GM19238 (cell line): ENCODE measurements around the gene PIGR.
A peak's percentile ranks its signal among the peaks of the same experiment; 100 is the strongest.

Experiments used
- DNase-seq: peaks from one replicate; pipeline ENCODE4 v3.0.0; 2011; ENCODE audit warnings: low spot score; ENCODE audit not compliant: insufficient read length

Gene PIGR, protein sequence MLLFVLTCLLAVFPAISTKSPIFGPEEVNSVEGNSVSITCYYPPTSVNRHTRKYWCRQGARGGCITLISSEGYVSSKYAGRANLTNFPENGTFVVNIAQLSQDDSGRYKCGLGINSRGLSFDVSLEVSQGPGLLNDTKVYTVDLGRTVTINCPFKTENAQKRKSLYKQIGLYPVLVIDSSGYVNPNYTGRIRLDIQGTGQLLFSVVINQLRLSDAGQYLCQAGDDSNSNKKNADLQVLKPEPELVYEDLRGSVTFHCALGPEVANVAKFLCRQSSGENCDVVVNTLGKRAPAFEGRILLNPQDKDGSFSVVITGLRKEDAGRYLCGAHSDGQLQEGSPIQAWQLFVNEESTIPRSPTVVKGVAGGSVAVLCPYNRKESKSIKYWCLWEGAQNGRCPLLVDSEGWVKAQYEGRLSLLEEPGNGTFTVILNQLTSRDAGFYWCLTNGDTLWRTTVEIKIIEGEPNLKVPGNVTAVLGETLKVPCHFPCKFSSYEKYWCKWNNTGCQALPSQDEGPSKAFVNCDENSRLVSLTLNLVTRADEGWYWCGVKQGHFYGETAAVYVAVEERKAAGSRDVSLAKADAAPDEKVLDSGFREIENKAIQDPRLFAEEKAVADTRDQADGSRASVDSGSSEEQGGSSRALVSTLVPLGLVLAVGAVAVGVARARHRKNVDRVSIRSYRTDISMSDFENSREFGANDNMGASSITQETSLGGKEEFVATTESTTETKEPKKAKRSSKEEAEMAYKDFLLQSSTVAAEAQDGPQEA

DNA sequence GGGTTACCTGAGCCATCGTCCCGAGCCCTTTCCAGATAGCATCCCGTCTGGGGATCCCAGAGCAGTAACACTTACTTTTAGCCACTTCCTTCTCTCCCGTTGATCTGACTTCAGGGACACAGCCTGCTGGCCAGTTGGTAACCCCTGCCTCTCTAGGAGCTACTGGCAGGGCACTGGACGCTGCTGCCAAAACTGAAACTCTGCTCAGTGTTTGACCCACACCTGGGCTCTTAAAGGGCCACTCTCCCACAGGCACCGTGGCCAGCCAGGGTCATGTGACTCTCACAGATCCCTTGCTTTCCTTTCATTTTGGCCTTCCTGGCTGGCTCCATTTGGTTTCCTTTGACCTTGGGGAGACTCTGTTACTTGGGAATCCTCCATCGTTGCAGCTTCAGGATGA is at the start of gene PIGR:
Gene PIGR, minus strand, starts transcription at position 206 of the 400 bp plus-strand sequence. CDS start 5,935 bp downstream, outside the sequence.
- no peak for DNase-seq

DNA sequence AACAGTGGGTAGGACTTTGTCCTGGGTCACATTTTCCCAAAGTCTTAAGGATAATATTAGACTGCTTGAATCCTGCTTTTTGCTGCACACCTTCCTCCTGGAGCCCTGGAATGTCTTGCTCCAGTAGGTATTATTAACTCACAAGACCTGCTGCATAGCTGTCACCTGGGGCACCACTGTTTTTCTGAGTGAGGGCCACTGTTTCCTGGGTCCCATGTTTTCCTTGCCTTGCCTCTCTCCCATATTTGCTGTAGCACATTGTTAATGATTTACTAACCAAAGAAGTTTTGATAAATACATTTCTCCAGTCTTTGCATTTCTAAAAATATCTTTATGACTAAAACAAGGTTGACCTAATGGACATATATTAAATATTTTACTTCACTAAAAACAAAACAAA is 46.5 kb upstream of the PIGR start:
- DNase-seq, result no peak

DNA sequence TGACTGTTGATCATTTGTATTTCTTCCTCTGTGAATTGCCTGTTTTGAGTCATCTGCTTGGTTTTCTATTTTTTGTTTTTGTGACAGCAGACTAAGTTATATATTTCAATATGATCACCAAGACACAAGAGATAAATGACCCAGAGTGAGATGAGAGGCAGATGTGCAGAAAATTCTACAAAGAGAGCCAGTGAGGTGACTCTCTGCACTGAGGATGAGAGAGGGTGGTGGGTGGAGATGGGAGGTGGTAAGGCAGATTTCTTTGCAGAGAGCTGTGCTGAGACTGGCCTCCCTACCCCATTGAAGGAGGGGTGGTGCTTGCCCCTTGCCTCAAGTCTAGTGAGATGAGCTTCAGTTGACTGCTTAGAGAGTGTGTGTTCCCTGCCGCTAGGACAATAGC is 41.6 kb upstream of the PIGR start:
- no peak for DNase-seq

DNA sequence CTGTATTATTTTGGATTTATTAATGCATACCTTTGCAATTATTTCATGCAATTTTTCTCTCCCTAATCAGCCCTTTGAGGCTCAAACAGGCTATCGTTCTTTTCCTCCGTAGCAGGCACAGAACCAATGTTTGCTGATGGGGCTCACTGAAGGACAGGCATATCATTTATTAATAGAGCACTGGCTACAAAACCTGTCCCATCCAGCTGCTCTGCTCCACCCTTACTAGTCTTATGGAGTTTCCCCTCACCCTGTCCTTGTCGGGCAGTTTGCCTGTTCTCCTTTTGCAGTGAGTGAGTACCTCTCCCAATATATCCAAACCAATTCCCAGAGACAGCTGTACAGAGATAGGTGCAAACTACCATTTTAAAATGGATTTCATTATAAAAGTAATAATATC is 40.6 kb upstream of the PIGR start:
- no peak for DNase-seq

DNA sequence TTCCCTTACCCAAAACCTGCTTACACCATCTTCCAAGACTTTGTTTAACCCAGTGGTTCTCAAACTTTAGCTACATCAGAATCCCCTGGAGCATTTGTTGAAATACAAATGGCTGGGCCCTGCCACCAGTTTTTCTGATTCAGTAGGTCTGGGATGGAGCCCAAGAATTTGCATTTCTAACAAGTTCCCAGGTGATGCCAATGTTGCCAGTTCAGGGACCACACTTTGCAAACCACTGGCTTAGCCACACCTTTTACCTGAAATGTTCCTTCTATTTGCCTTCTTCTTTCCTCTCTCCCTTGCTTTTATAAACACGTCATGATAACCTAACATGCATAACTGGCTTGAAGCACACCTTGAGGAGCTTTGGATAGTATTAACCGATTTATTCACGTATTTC is 40.1 kb upstream of the PIGR start:
- no peak for DNase-seq

DNA sequence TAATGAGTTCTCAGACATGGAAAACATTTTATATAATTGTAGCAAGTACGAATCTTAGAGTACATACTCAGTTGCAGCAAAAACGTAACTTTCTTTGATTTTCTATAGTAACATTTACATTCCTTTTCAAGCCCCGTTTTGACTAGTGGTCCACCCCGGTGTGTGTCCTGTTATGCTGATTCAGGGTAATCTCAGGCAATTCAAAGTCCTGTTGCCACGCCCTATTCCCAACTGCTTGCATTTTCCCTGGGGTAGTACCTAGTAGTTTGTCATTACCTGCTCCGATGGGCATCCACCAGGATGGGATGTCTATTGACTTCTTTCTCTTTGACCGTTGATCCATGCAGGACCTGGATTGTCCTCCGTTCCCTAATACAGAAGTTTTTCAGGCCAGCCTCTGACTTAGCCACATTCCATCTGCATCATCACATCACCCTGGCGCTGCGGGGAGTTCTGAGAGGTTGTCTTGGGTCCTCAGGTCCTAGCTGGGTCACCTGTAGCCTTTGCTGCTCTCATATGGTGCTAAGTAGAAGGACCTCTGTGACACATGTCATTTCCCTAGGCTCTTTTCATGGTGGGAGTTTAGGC is 39.0 kb upstream of the PIGR start:
- no peak for DNase-seq

DNA sequence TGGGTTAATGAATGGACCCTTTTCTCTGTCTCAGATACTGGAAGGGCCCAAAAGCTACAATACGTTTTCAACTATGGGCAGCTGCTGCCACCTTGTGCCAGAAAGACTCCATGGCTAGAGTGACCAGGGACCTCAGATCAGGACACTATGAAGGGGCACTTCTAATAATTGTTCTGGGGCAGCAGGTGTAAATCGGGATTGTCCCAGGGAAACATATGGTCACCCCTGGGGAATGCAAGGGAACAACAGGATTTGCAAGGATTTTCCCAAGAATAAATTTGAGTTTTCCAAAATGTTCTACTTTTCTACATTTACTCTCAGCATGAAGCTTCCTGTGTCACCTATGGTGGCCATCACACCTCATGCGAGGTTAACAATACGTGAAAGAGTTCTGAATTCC is 36.0 kb upstream of the PIGR start:
- peak; percentile 37 for DNase-seq

DNA sequence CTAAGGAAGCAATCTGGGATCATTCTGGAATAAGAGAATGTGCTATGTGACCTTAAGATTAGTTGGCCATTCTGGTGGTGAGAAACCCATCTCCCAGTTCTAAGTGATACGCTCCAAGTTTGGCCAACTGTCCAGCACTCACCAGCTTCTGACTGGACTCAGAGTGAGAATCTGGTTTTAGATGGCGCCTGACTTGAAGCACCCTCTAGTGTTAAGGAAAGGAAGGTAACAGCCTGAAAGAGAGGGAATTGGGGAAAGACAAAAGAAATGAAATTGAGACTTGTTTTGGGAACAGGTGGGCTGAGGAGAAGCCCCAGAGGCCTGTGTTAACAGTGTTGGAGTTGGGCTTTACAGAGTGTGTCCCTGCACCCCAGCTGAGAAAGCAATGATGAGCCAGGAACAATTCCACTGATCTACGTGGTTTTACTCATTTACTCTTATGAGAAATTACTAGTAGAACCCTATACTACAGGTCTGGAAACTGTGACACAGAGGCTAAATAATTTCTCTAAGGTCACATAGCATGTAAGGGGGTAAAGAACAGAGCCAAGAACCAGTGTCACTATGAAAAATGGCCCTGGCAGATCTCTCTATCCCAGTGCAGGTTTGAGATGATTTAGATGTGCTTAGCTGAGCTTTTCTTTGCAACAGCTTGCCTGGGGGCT is 33.2 kb upstream of the PIGR start:
- DNase-seq, result no peak

DNA sequence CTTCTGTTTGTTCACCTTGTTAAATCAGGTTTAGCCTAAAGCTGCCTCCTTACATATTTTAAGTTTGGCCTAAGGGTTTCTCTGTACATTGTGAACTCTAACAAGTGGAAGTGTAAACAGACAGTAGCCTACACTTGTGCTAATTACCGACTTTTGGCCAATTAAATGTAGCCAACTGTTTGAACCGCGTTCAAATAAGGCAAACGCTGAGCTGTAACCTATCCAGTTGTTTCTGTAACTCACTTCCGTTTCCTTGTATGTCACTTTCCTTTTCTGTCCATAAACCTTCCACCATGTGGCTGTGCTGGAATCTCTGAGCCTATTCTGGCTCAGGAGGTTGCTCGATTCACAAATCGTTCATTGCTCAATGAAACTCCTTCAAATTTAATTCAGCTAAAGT is 32.0 kb upstream of the PIGR start:
- no peak for DNase-seq

DNA sequence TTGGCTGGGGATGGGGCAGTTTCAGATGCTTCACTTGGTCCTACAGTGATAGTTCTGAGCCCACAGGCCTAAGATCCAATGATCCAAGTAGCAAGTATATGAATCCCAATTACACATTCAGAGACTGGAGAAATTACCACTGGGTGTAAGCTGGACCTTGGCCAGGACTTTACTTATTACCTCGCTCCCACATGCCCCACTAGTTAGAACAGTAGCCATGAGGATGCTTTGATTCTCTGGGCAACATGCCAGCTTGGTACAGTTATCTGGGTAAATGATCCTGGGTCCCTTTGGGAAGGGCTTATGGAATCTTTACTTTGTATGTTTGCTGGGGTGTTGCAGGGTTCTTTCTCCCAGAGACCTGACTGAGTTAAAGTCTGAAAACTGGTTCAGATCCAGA is 29.0 kb upstream of the PIGR start:
- DNase-seq, result no peak

DNA sequence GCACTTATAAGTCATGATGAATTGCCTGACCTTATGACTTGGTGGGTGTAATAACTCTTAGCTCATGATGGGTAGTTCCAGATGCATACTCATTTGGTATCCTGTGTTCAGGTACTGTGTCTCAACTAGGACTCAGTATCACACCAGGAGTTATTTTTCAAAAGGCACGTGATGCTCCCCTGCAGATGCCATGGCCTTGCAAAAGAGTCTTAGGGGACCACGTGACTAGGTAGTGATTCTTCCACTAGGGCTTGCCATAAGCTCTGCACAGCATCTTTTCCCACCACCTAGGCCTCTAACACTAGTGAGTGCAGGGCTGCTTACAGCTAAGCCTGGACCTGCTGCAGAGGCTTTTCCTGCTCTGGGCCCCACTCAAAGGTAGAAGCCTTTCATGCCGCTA is 27.9 kb upstream of the PIGR start:
- no peak for DNase-seq

DNA sequence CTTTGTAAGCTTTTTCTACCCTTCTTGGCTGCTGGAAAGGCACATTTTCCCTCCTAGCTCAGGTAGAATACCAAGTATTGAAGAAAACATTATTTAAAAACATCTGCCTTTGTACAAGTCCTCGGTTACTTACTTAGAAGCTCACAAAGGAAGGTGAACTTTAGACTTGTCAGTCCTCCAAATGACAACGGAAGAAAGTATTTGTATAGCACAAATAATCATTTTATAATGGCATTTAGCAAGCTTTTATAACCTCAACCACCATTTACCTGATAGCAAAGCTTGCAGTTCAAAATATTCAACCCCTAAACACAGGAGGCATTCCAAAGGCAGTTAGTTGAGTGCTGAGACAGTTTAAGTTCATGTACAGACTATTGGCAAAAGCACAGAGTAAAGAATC is 26.5 kb upstream of the PIGR start:
- DNase-seq, result no peak

DNA sequence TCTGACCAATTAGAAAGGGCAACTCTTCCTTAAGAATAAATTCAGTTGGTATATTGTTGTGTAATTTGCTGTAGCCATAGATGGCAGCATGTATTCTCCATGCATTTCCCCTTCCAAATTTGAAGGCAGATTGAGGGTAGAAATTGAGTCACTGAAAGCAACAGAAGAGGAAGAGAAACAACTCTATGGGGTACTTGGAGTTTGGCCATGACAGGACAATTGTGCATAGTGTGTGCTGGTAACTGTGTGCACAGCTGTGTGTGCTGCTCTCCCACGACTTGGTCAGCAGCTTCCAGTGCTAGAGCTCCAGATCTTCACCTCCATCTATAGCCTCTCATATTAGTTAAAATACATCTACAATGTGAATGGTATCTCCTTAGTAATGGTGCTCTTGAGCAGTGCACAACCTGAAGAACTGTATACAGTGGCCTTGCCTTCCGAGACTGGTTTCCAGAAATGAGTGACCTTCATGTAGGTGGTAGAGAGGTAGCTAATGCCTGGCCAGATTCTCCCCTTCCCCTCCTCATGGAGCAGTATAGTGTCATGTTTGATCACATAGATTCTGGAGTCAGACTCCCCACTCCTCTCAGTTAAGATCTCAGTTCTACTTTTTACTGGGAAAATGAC is 24.9 kb upstream of the PIGR start:
- no peak for DNase-seq

DNA sequence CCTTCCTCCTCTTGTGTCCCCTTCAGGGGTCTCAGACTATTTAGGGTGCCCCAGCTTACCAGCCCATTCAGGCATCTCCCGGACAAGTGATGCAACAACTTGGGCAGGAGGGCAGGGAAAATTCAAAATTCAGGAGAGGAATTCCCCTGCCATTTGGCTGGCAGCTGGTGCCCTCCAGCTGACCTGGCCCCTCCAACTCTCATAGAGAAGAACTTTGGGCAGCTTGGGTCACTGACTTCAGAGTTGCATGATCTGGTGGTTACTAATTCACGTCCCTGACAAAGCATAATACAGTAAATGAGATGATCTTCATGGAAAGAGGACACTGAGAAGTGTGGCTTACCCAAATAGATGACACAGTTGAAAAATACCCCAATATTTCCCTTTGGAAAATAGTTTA is 24.2 kb upstream of the PIGR start, which contains the start of gene FCAMR:
Gene FCAMR, minus strand, starts transcription at position 15 of the 400 bp plus-strand sequence. CDS start 335 bp downstream, outside the sequence.
- no peak for DNase-seq

DNA sequence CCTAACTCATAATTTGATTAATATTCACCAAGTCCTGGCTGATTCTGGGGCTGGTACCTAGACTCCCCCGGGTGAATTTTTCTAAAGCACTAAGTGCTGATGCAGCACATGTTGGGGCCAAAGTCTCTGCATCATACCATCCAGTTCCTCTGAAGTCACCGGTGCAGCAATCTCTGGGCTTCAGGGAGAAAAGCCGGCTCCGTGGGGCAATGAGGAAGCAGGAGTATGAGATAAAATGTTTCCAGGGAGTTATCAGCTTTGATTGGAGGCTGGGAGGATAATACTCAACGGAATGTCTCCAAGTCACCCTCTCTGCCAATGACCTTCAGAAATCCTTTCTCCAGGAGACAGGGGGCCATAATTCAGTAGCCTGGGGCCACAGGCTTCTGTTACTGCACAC is 22.8 kb upstream of the PIGR start:
- no peak for DNase-seq

DNA sequence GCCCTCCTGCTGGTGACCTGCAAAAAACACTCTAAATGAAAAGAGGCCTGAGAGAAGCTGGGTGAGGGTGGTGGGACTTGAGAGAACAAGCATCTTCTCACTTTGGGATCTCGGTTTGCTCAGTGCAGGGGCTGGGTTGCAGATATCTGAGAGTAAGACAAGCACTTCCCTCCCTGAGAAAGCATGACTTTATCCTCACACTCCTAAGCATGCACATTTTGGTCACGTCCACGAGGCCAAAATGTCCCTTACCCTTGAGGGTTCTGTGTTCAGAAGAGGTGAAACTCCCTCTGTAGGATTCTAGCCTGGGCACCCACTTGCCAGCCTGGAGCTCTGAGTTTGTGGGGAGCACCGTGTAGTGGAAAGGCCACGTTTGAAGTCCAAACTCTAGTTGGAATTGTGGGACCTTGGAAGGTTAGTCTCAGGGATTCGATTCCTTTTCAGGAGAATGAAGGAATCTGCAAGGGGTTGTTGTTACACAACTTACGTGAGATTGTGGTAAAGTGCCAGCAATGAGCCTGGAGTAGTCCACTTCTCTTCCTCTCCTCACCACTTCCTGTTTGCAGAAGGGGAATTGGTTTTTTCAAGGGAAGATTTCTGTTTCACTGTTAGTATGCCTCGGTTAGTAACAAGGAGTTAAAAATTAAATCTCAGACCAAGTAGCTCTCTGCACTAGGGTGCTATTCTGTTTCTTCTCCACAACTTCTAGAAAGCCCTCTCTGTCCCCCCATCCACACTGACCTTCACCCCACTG is 21.0 kb upstream of the PIGR start:
- DNase-seq, result no peak

DNA sequence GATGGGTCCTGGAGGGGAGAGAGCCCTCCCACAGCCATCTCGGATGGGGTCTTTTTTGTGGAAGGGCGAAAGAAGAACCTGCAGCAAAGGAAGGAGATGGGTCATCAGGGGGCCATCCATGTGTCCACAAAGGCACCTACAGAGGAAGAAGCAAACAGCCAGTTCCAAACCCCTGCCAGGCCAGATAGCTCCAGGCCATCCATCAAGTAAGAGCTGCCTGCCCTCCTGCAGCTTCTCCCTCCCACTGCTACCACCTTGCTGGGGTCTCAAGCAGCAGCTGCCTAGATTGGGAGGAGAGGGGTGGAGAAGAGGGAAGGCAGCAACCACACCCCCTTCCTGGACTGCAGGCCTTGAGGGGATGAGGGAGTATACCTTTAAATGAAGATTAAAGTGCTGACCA is 19.5 kb upstream of the PIGR start:
- no peak for DNase-seq

DNA sequence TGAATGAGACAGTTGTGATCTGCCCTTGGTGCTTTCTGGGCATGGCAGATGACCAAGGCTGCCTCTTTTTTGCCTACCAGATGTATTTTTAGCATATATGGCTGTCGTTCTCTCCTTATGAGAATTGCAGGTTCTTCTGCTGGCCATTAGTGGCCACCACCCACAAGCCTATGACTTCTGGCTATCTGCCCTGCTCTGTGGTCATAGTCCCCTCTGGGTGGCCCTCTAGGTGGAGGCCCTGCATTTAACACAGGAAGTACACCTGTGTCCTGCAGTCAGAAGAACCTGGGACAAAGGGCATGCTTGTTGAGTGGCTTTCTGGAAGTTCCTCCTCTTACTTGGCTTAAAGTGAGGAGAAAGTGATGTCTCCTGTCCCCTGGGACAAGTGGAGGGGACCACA is 17.5 kb upstream of the PIGR start:
- no peak for DNase-seq

DNA sequence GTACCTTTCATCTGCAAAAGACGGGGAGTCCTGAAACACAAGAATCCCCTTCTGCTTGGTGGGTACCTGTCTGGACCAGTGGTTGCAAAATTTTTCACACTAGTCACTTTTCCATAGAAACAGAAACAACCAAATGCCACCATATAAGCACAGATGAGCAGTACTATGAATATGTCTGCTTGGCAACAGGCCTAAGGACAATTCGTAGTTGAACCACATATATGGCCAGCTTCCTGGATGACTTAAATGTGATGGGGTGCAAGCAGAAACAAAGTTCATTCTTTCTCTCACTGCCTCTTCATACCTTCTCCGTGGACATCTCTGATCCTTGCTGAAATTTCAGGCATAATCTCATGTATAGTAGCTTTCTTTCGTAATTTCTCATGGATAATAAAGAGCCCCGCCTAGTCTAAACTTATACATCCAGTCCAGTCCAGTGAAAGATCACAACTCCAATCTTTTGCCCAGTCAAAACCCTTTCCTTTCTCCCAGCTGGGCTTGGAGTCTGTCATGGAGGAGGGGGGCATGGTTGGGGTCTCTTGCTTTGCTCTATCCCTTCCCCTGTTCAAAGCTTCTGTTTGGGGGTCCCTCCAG is 16.9 kb upstream of the PIGR start:
- no peak for DNase-seq

DNA sequence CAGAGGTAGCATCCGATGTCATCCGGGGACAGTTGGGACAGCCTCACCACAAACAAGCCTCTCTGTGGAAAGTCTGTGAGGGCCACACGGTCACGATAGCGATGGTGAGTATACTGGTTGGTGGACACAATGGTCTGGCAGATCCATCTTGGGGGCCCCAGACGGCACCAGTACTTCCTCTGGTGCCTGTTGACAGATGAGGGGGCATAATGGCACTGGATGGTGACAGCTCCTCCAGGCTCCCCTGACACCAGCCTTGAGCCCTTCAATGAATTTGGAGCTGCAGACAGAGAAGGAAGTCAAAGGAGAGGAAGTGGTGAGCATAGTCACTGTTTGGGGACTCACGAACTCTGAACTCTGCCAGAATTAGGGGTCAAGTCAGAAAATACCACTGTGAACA is 16.0 kb upstream of the PIGR start:
- DNase-seq, result no peak
